ENCODE data around the gene FHIT.

DNA sequence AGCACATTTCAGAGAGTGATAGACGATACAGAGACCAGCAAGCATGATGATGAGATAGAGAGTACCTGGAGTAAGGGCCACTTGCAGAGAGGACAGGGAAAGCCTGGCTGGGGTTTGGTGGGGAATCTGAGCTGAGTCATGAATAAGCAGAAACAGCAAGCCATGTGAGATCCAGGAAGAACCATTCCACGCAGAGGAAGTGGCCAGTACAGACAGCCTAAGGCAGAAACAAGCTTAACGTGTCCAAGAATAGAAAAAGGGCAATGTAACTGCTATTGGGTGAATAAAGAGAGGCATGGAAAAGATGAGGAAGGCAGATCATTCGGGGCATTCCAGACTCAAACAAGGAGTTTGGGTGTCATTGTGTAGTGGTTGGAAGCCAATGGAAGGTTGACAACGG, 1385.2 kb downstream of the FHIT start:
- TF ChIP-seq, protein P1, sequence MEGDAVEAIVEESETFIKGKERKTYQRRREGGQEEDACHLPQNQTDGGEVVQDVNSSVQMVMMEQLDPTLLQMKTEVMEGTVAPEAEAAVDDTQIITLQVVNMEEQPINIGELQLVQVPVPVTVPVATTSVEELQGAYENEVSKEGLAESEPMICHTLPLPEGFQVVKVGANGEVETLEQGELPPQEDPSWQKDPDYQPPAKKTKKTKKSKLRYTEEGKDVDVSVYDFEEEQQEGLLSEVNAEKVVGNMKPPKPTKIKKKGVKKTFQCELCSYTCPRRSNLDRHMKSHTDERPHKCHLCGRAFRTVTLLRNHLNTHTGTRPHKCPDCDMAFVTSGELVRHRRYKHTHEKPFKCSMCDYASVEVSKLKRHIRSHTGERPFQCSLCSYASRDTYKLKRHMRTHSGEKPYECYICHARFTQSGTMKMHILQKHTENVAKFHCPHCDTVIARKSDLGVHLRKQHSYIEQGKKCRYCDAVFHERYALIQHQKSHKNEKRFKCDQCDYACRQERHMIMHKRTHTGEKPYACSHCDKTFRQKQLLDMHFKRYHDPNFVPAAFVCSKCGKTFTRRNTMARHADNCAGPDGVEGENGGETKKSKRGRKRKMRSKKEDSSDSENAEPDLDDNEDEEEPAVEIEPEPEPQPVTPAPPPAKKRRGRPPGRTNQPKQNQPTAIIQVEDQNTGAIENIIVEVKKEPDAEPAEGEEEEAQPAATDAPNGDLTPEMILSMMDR (IDR thresholded peaks at IDR 0.05): no peak
- no peak for TF ChIP-seq POLR2A (IDR thresholded peaks at IDR 0.05)
